Tibial nerve (tissue), 4 donors: ENCODE results near the gene TAF8. TPM values are rescaled to one million over a fixed set of nuclear protein-coding genes. Genes with fewer than 3 reads are reported as not detected.

Experiments
- DNase-seq, 2 donors: peaks; one replicate each; pipeline ENCODE4 v3.0.0-alpha.2; 2019; ENCODE audit warnings: low spot score in 2 of 2
- H3K27ac ChIP-seq, 4 donors: fragments of 200-600 bp; sonication (generic) in 3 of 4; one replicate each; pipeline ENCODE4 v1.5.1; 2017 to 2019; ENCODE audit warnings: mild to moderate bottlenecking in 1 of 4
- H3K27me3 ChIP-seq, 2 donors: fragments of 200-600 bp; sonication (generic) in 1 of 2; one replicate each; pipeline versions ENCODE4 v1.5.1 to v1.6.0; 2017 to 2019
- H3K36me3 ChIP-seq, 3 donors: fragments of 200-600 bp; sonication (generic); one replicate each; pipeline ENCODE4 v1.5.1; 2018 to 2019
- H3K4me1 ChIP-seq, 4 donors: fragments of 200-600 bp; sonication (generic) in 3 of 4; one replicate each; pipeline ENCODE4 v1.5.1; 2017 to 2019
- H3K4me3 ChIP-seq, 4 donors: fragments of 200-600 bp; sonication (generic) in 3 of 4; one replicate each; pipeline ENCODE4 v1.5.1; 2017 to 2019; ENCODE audit warnings: mild to moderate bottlenecking in 1 of 4, moderate library complexity in 1 of 4
- H3K9me3 ChIP-seq, 4 donors: fragments of 200-600 bp; sonication (generic) in 3 of 4; one replicate each; pipeline ENCODE4 v1.5.1; 2017 to 2019
- CTCF ChIP-seq, 5 experiments: fragments of 200-600 bp in 3 of 5; fragments of 450-650 bp in 2 of 5; sonication (generic) in 3 of 5; IDR thresholded peaks; one replicate each; pipeline ENCODE4 v1.5.1; 2016 to 2019; ENCODE audit warnings: antibody characterized with exemption in 5 of 5, mild to moderate bottlenecking in 3 of 5, moderate library complexity in 2 of 5
- EP300 ChIP-seq, 2 donors: sonication (generic); formaldehyde crosslinking; IDR thresholded peaks; one replicate each; pipeline ENCODE4 v1.6.1; 2017; ENCODE audit warnings: antibody characterized with exemption in 2 of 2, mild to moderate bottlenecking in 1 of 2
- POLR2A ChIP-seq, 2 donors: fragments of 450-650 bp; IDR thresholded peaks; one replicate each; pipeline ENCODE4 v1.6.1; 2017; ENCODE audit warnings: antibody characterized with exemption in 2 of 2, mild to moderate bottlenecking in 2 of 2, moderate library complexity in 2 of 2
- WGBS, 2 donors: methylation state at CpG; one replicate each; pipeline ENCODE4 v1.1.5; 2018; 5-methylcytosine and 5-hydroxymethylcytosine counted together
- total RNA-seq, 4 donors: library from RNA; depleted of rRNA; stranded (reverse); fragments of >200 nt; gene quantifications; one replicate each; pipeline ENCODE4 v1.1.0, GENCODE V29; 2016

The TAF8 gene
- total RNA-seq, 4 donors from 2014 or later: 10.7 to 27.6 (median 20.9) TPM

GRCh38 chr6:42099340-42100028 lies 49.2 kb downstream of the TAF8 start:
- peak in 1 of 2 donors; percentile 22 for DNase-seq
- Histone ChIP-seq H3K4me3 (no peak overlapping the region), H3K36me3 (no peaks in the 10 kb centered on the region), H3K27ac (peak overlapping the region in 3 of 4 donors; percentile 49 to 73 (median 68)), H3K27me3 (peaks cover 0 to under 1% of the 10 kb centered on the region in 2 donors), H3K9me3 (no peaks in the 10 kb centered on the region), H3K4me1 (peaks cover 0 to 29% (median under 1%) of the 10 kb centered on the region in 4 donors)
- no peak for TF ChIP-seq POLR2A (IDR thresholded peaks at IDR 0.05)
- no peak for TF ChIP-seq CTCF (IDR thresholded peaks at IDR 0.05)
- no peak for TF ChIP-seq EP300 (IDR thresholded peaks at IDR 0.05)
- WGBS, 2 donors: 37 to 45% methylated on average over 12 to 13 of the region's 13 CpGs

- Histone ChIP-seq H3K27me3 (peaks cover 0 to 8% of the 10 kb centered on the region in 2 donors), H3K4me1 (peaks cover 0 to 33% (median 2%) of the 10 kb centered on the region in 4 donors), H3K36me3 (no peaks in the 10 kb centered on the region), H3K9me3 (no peaks in the 10 kb centered on the region), H3K27ac (peak overlapping the region in 3 of 4 donors; percentile 49 to 73 (median 68)), H3K4me3 (no peak overlapping the region)
- 41 to 44% methylated on average over 14 of the region's 14 CpGs for WGBS, 2 donors
- no peak for DNase-seq
- no peak for TF ChIP-seq EP300 (IDR thresholded peaks at IDR 0.05)
- TF ChIP-seq POLR2A (IDR thresholded peaks at IDR 0.05): no peak
- TF ChIP-seq CTCF (IDR thresholded peaks at IDR 0.05): no peak
Measured at GRCh38 chr6:42100029-42100901, 49.9 kb downstream of the TAF8 start.

GRCh38 chr6:42101186-42101657 lies 50.9 kb downstream of the TAF8 start:
- Histone ChIP-seq H3K4me1 (peaks cover 0 to 33% (median 2%) of the 10 kb centered on the region in 4 donors), H3K27me3 (peaks cover 0 to 15% of the 10 kb centered on the region in 2 donors), H3K36me3 (no peaks in the 10 kb centered on the region), H3K4me3 (no peak overlapping the region), H3K9me3 (no peaks in the 10 kb centered on the region), H3K27ac (peak overlapping the region in 2 of 4 donors; percentile 40 to 73)
- TF ChIP-seq EP300 (IDR thresholded peaks at IDR 0.05) (no peak), CTCF (IDR thresholded peaks at IDR 0.05) (no peak), POLR2A (IDR thresholded peaks at IDR 0.05) (no peak)
- WGBS, 2 donors: 77 to 82% methylated on average over 8 of the region's 8 CpGs
- no peak for DNase-seq

GRCh38 chr6:42103216-42103615 lies 52.9 kb downstream of the TAF8 start:
- WGBS, 2 donors: 94 to 95% methylated on average over 6 to 7 of the region's 7 CpGs
- H3K4me3 ChIP-seq: no peak overlapping the region
- peaks cover 0 to 33% (median 2%) of the 10 kb centered on the region in 4 donors for H3K4me1 ChIP-seq
- no peaks in the 10 kb centered on the region for H3K36me3 ChIP-seq
- peak overlapping the region in 1 of 4 donors; percentile 20 for H3K27ac ChIP-seq
- no peak for TF ChIP-seq CTCF (IDR thresholded peaks at IDR 0.05)
- no peak for TF ChIP-seq EP300 (IDR thresholded peaks at IDR 0.05)
- no peak for TF ChIP-seq POLR2A (IDR thresholded peaks at IDR 0.05)
- DNase-seq: no peak
- peaks cover 0 to 15% of the 10 kb centered on the region in 2 donors for H3K27me3 ChIP-seq
- H3K9me3 ChIP-seq: no peaks in the 10 kb centered on the region
